ENCODE results near the gene INMT. TPM values are rescaled to one million over a fixed set of nuclear protein-coding genes. Genes with fewer than 3 reads are reported as not detected.

Gene INMT
- total and polyA plus RNA-seq, 2 of the 8 experiments (the other 6 are each of a cell fraction or from before 2014, with no cell fraction given), result 0.60 to 0.94 TPM

DNA sequence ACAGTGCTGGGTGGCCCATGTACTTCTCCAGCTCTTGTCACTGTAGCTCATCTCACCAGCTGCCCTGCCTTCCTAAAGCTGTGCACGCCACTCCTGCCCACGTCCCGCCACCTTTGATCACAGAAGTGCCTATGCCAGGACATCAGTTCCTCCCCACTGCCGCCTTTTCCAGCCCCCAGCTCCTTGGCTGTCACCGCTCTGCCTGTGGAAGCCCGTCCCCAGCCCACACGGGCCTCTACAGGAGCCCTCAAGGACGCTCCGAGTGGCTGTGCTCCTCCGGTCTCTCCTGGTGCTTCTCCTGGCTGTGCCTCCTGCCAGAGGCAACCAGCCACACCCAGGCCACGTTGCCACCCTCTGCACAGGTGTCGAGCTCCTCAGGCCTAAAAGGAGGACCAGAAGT is 19.3 kb upstream of the INMT start:
- Histone ChIP-seq H2BK120ac (replicated peaks; ENCODE audit: low read depth, low read length) (no peak overlapping the region), H4K5ac (ENCODE audit: insufficient read length, low read depth, low read length) (no peak overlapping the region), H2BK15ac (ENCODE audit: low read length) (no peak overlapping the region), H2BK20ac (ENCODE audit: low read length) (no peak overlapping the region), H2BK5ac (ENCODE audit: low read depth, low read length) (no peak overlapping the region), H3K23me2 (ENCODE audit: low read depth, low read length) (no peaks in the 10 kb centered on the region), H3K4ac (replicated peaks; ENCODE audit: insufficient read length, low read depth, low read length) (no peak overlapping the region), H3K36me3 (ENCODE audit: control insufficient read depth in 2 of 4, insufficient read depth in 4 of 4, low read length in 3 of 4) (no peaks in the 10 kb centered on the region), H2AFZ (ENCODE audit: low read length) (no peak overlapping the region), H3K9me3 (ENCODE audit: insufficient read depth in 2 of 2, low read depth in 1 of 2, low read length in 1 of 2) (no peaks in the 10 kb centered on the region), H4K91ac (replicated peaks; ENCODE audit: insufficient read length, low read length) (no peak overlapping the region), H3K4me2 (ENCODE audit: insufficient read depth in 1 of 2, low read depth in 2 of 2, low read length in 2 of 2) (no peak overlapping the region), H2AK5ac (ENCODE audit: low read depth, low read length) (no peak overlapping the region), H3K9ac (replicated peaks in 1 of 4; ENCODE audit: extremely low read depth in 1 of 4, low read depth in 3 of 4, low read length in 3 of 4) (no peak overlapping the region), H3K18ac (ENCODE audit: extremely low read depth, low read length) (no peak overlapping the region), H3K27ac (ENCODE audit: low read depth, low read length) (no peak overlapping the region), H4K8ac (ENCODE audit: extremely low read depth, insufficient read depth, low read length) (no peak overlapping the region), H3K23ac (ENCODE audit: insufficient read length) (no peak overlapping the region), H4K20me1 (replicated peaks in 1 of 2; ENCODE audit: control insufficient read depth in 1 of 2, insufficient read depth in 2 of 2, low read length in 2 of 2) (no peaks in the 10 kb centered on the region), H3K56ac (replicated peaks; ENCODE audit: insufficient read length, low read depth, low read length) (no peak overlapping the region), H2BK12ac (ENCODE audit: low read depth, low read length) (no peak overlapping the region), H3K27me3 (replicated peaks in 1 of 4; ENCODE audit: control insufficient read depth in 3 of 4, extremely low read depth in 1 of 4, insufficient read depth in 3 of 4, low read length in 3 of 4) (no peaks in the 10 kb centered on the region), H3K4me3 (ENCODE audit: extremely low read depth in 1 of 4, insufficient read depth in 2 of 4, low read depth in 3 of 4, low read length in 4 of 4) (no peak overlapping the region), H3K79me1 (ENCODE audit: low read depth, low read length) (no peaks in the 10 kb centered on the region; the same call in 1 of the 2 replicates), H3K79me2 (ENCODE audit: control insufficient read depth in 1 of 2, insufficient read depth in 2 of 2, low read length in 2 of 2) (no peaks in the 10 kb centered on the region), H3K4me1 (replicated peaks in 1 of 4; ENCODE audit: control insufficient read depth in 3 of 4, insufficient read depth in 4 of 4, low read length in 3 of 4) (peaks cover 0 to 12% (median 5%) of the 10 kb centered on the region in 4 experiments; a peak in 6 of 7 replicates), H3K14ac (ENCODE audit: insufficient read length) (no peak overlapping the region)
- ChIA-PET POLR2A (ENCODE audit: partially characterized antibody) (no interaction called here), CTCF (ENCODE audit: partially characterized antibody) (interaction anchor here (1.0 to 2.1 kb wide), 5 partner anchors 10 to 64 kb away, joined by 3 to 6 read pairs (median 3); no protein-coding TSS in a partner anchor)
- FAIRE-seq (no peak), DNase-seq (ENCODE audit: low read depth in 1 of 2, low spot score in 2 of 2) (no peak)
- 92% methylated on average over 12 of the region's 12 CpGs; no CpG with 5 or more reads in 1 of the 2 experiments for WGBS, 2 experiments (ENCODE audit: extremely low coverage in 1 of 2, insufficient coverage in 1 of 2, insufficient read length in 1 of 2, insufficient replicate concordance in 2 of 2, low coverage in 1 of 2, low lambda C conversion rate in 2 of 2, missing lambda C conversion rate in 1 of 2)
- TF ChIP-seq MAX (IDR thresholded peaks at IDR 0.05) (no peak), ASH2L (IDR thresholded peaks at IDR 0.05; ENCODE audit: low read length) (no peak), PHF8 (conservative IDR thresholded peaks at IDR 0.05; ENCODE audit: low read depth, low read length) (no peak), MAFK (IDR thresholded peaks at IDR 0.05; ENCODE audit: low read depth, low read length) (no peak), CTCF (IDR thresholded peaks at IDR 0.05; ENCODE audit: control extremely low read depth in 1 of 3, insufficient read depth in 1 of 3, low read depth in 1 of 3, low read length in 3 of 3) (no peak), JUND (IDR thresholded peaks at IDR 0.05; ENCODE audit: low read length) (no peak), YY1 (IDR thresholded peaks at IDR 0.05; ENCODE audit: low read depth, low read length) (no peak), GABPA (IDR thresholded peaks at IDR 0.05; ENCODE audit: borderline replicate concordance, insufficient read depth, low read length) (no peak), EGR1 (IDR thresholded peaks at IDR 0.05; ENCODE audit: borderline replicate concordance, low read depth, low read length) (no peak), KDM4A (IDR thresholded peaks at IDR 0.05; ENCODE audit: low read depth, low read length, severe bottlenecking) (no peak), SIN3A (conservative IDR thresholded peaks at IDR 0.05 in 1 of 2, IDR thresholded peaks at IDR 0.05 in 1 of 2; ENCODE audit: low read depth in 1 of 2, low read length in 2 of 2) (no peak), SP1 (IDR thresholded peaks at IDR 0.05; ENCODE audit: low read depth, low read length) (no peak)
